T-cell (primary cell): ENCODE measurements around the gene REEP6. TPM values are rescaled to one million over a fixed set of nuclear protein-coding genes. Genes with fewer than 3 reads are reported as not detected.
"Not testable (repeated sequence)": the region's sequence is repeated elsewhere in the genome, so short reads cannot be mapped to it uniquely, and the experiment has no call there.

ENCODE experiments used
- ATAC-seq, 4 experiments: fragments of 200-7000 bp in 3 of 4; fragments of 150-1000 bp in 1 of 4; cut with Tn5 transposase; replicated peaks in 1 of 4; 1 replicate in 3 of 4; 2 replicates in 1 of 4; pipeline ENCODE4 v1.10.0; 2021; ENCODE audit warnings: moderate library complexity in 3 of 4, mild to moderate bottlenecking in 2 of 4, moderate number of reproducible peaks in 1 of 4
- CTCF ChIA-PET, 2 donors: fragments of 300-600 bp; sonication (Branson Sonifier 250); formaldehyde crosslinking; loops; one replicate each; lab custom pipeline; 2022; ENCODE audit warnings: antibody characterized with exemption in 2 of 2; lab: Charles Lee
- POLR2A ChIA-PET, 2 donors: fragments of 300-600 bp; sonication (Branson Sonifier 250); formaldehyde crosslinking; loops; one replicate each; lab custom pipeline; 2022; ENCODE audit warnings: antibody characterized with exemption in 2 of 2; lab: Charles Lee
- DNase-seq, 35 experiments: peaks; one replicate each; pipeline versions ENCODE4 v3.0.0 to v3.0.0-alpha.2; 2013 to 2023
- H3K27ac ChIP-seq: one replicate; pipeline ENCODE4 v1.5.1; 2013; ENCODE audit warnings: low read length
- H3K27me3 ChIP-seq, 2 experiments: replicated peaks in 1 of 2; 1 replicate in 1 of 2; 2 replicates in 1 of 2; pipeline versions ENCODE4 v1.6.1 to v1.7.0; 2013; ENCODE audit warnings: low read length in 1 of 2, mixed read lengths in 1 of 2; ENCODE audit not compliant: control insufficient read depth in 2 of 2, insufficient read depth in 2 of 2; ENCODE audit errors: extremely low read depth in 1 of 2
- H3K36me3 ChIP-seq, 2 donors: 1 replicate in 1 of 2; 2 replicates in 1 of 2; pipeline versions ENCODE4 v1.6.1 to v1.7.0; 2013; ENCODE audit warnings: low read length in 1 of 2; ENCODE audit not compliant: control insufficient read depth in 2 of 2, insufficient read depth in 1 of 2; ENCODE audit errors: extremely low read depth in 1 of 2
- H3K4me1 ChIP-seq, 2 experiments: 1 replicate in 1 of 2; 2 replicates in 1 of 2; pipeline versions ENCODE4 v1.6.1 to v1.7.0; 2013; ENCODE audit warnings: low read length in 2 of 2, mixed read lengths in 1 of 2; ENCODE audit not compliant: insufficient read depth in 2 of 2, control insufficient read depth in 1 of 2; ENCODE audit errors: extremely low read depth in 1 of 2
- H3K4me3 ChIP-seq, 2 donors: 1 replicate in 1 of 2; 2 replicates in 1 of 2; pipeline versions ENCODE4 v1.5.1 to v1.7.0; 2013; ENCODE audit warnings: mild to moderate bottlenecking in 2 of 2, low read length in 1 of 2, moderate library complexity in 1 of 2; ENCODE audit not compliant: control insufficient read depth in 1 of 2; ENCODE audit errors: extremely low read depth in 1 of 2
- H3K9me3 ChIP-seq: 2 replicates; pipeline ENCODE4 v1.7.0; 2013
- H3K27ac Mint-ChIP-seq, 2 donors: one replicate each; pipeline ENCODE4 v1.8.0; 2020 to 2021; ENCODE audit warnings: mild to moderate bottlenecking in 2 of 2, mixed read lengths in 2 of 2
- H3K27me3 Mint-ChIP-seq, 2 donors: one replicate each; pipeline ENCODE4 v1.8.0; 2021 to 2022; ENCODE audit warnings: mixed read lengths in 2 of 2
- H3K36me3 Mint-ChIP-seq: one replicate; pipeline ENCODE4 v1.8.0; 2021; ENCODE audit warnings: mixed read lengths
- H3K4me1 Mint-ChIP-seq, 3 donors: one replicate each; pipeline ENCODE4 v1.8.0; 2020 to 2022; ENCODE audit warnings: mixed read lengths in 3 of 3, mild to moderate bottlenecking in 1 of 3
- H3K4me3 Mint-ChIP-seq, 3 donors: one replicate each; pipeline ENCODE4 v1.8.0; 2020 to 2022; ENCODE audit warnings: mild to moderate bottlenecking in 3 of 3, mixed read lengths in 3 of 3, moderate library complexity in 3 of 3
- H3K9me3 Mint-ChIP-seq, 3 donors: one replicate each; pipeline ENCODE4 v1.8.0; 2020 to 2022; ENCODE audit warnings: mixed read lengths in 3 of 3
- WGBS: methylation state at CpG from one replicate; pipeline ENCODE4 v1.1.5; 2013; ENCODE audit warnings: missing lambda C conversion rate; ENCODE audit not compliant: insufficient coverage; 5-methylcytosine and 5-hydroxymethylcytosine counted together
- total RNA-seq, 35 experiments: library from RNA in 6 of 35; stranded (reverse) in 6 of 35; fragments of 120-200 nt in 1 of 35; gene quantifications; one replicate each; pipeline versions ENCODE4 v1.2.1 to v1.2.4 and lab custom pipeline; 2013 to 2026

Gene REEP6
- total RNA-seq, 5 donors from 2014 or later (not counting 1 experiment from before 2014, with no cell fraction given), result 2.2 to 6.9 (median 5.5) TPM

GRCh38 chr19:1518471-1518870, 27.5 kb downstream of the REEP6 start:
- Histone ChIP-seq H3K4me1 (peaks cover 0 to 9% of the 10 kb centered on the region in 2 experiments), H3K9me3 (no peaks in the 10 kb centered on the region), H3K27ac (no peak overlapping the region), H3K4me3 (no peak overlapping the region), H3K36me3 (no peaks in the 10 kb centered on the region), H3K27me3 (peaks cover 0 to 62% of the 10 kb centered on the region in 2 experiments)
- H3K27me3 Mint-ChIP-seq, result peaks cover 7 to 16% of the 10 kb centered on the region in 2 donors
- no peak overlapping the region for H3K27ac Mint-ChIP-seq
- CTCF ChIA-PET, result no interaction called here
- POLR2A ChIA-PET, result no interaction called here
- no peaks in the 10 kb centered on the region for H3K36me3 Mint-ChIP-seq
- no peaks in the 10 kb centered on the region for H3K9me3 Mint-ChIP-seq
- H3K4me3 Mint-ChIP-seq, result no peak overlapping the region
- no peak for DNase-seq
- H3K4me1 Mint-ChIP-seq, result peaks cover 0 to 2% (median 0%) of the 10 kb centered on the region in 3 donors
- no peak for ATAC-seq
- 89% methylated on average over 3 of the region's 4 CpGs for WGBS

GRCh38 chr19:1519802-1520201, 28.8 kb downstream of the REEP6 start:
- ATAC-seq, H3K9me3 ChIP-seq, CTCF ChIA-PET, H3K27ac Mint-ChIP-seq, H3K4me1 Mint-ChIP-seq, H3K4me1 ChIP-seq, H3K36me3 Mint-ChIP-seq, DNase-seq, H3K27ac ChIP-seq, H3K36me3 ChIP-seq, H3K9me3 Mint-ChIP-seq, POLR2A ChIA-PET, H3K4me3 Mint-ChIP-seq, H3K4me3 ChIP-seq: not testable (repeated sequence)
- peaks cover 5 to 57% of the 10 kb centered on the region in 2 experiments for H3K27me3 ChIP-seq
- H3K27me3 Mint-ChIP-seq, result peaks cover 13 to 20% of the 10 kb centered on the region in 2 donors
- 78% methylated on average over 5 of the region's 8 CpGs for WGBS

GRCh38 chr19:1520203-1520780, 29.3 kb downstream of the REEP6 start:
- ATAC-seq (no peak), DNase-seq (no peak)
- Histone ChIP-seq H3K4me1 (no peaks in the 10 kb centered on the region), H3K27me3 (peaks cover 5 to 57% of the 10 kb centered on the region in 2 experiments), H3K9me3 (no peaks in the 10 kb centered on the region), H3K4me3 (no peak overlapping the region), H3K27ac (no peak overlapping the region), H3K36me3 (no peaks in the 10 kb centered on the region)
- Mint-ChIP-seq H3K27ac (no peak overlapping the region), H3K9me3 (no peaks in the 10 kb centered on the region), H3K27me3 (peaks cover 17 to 25% of the 10 kb centered on the region in 2 donors), H3K4me1 (peaks cover 4 to 8% (median 7%) of the 10 kb centered on the region in 3 donors), H3K4me3 (no peak overlapping the region), H3K36me3 (no peaks in the 10 kb centered on the region)
- POLR2A ChIA-PET, result no interaction called here
- CTCF ChIA-PET, result no interaction called here
- 72% methylated on average over 12 of the region's 17 CpGs for WGBS

- ATAC-seq, result no peak
- Mint-ChIP-seq H3K36me3 (no peaks in the 10 kb centered on the region), H3K4me3 (no peak overlapping the region), H3K27me3 (peaks cover 27 to 37% of the 10 kb centered on the region in 2 donors), H3K9me3 (no peaks in the 10 kb centered on the region), H3K27ac (no peak overlapping the region), H3K4me1 (peaks cover 4 to 8% (median 7%) of the 10 kb centered on the region in 3 donors)
- Histone ChIP-seq H3K4me1 (no peaks in the 10 kb centered on the region), H3K4me3 (no peak overlapping the region), H3K27ac (no peak overlapping the region), H3K9me3 (no peaks in the 10 kb centered on the region), H3K27me3 (peaks cover 5 to 68% of the 10 kb centered on the region in 2 experiments), H3K36me3 (no peaks in the 10 kb centered on the region)
- ChIA-PET CTCF (no interaction called here), POLR2A (no interaction called here)
- no peak for DNase-seq
- 81% methylated on average over 9 of the region's 14 CpGs for WGBS
Observed at GRCh38 chr19:1521636-1522035, 30.7 kb downstream of the REEP6 start.

DNA sequence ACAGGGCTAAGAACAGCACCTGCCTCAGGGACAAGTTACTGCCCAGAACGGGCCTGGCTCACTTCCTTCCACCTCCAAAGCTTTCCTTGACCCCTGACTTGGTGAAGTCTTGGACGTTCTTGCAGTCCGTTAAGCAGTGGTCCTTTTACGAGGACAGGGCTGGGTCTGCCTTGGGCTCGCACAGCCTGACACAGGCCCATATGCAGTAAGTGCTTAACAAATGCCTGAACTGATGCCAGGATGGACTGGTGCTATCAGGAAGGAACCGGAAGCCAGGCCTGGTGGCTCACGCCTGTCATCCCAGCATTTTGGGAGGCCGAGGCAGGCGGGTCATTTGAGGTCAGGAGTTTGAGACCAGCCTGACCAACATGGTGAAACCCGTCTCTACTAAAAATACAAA, 31.1 kb downstream of the REEP6 start:
- Histone ChIP-seq H3K4me1 (no peaks in the 10 kb centered on the region), H3K36me3 (no peaks in the 10 kb centered on the region), H3K27me3 (peaks cover 5 to 72% of the 10 kb centered on the region in 2 experiments), H3K9me3 (no peaks in the 10 kb centered on the region), H3K4me3 (no peak overlapping the region), H3K27ac (no peak overlapping the region)
- CTCF ChIA-PET, result no interaction called here
- POLR2A ChIA-PET, result no interaction called here
- Mint-ChIP-seq H3K36me3 (no peaks in the 10 kb centered on the region), H3K27ac (no peak overlapping the region), H3K4me1 (peaks cover 4 to 8% (median 7%) of the 10 kb centered on the region in 3 donors), H3K9me3 (no peaks in the 10 kb centered on the region), H3K27me3 (peaks cover 29 to 40% of the 10 kb centered on the region in 2 donors), H3K4me3 (no peak overlapping the region)
- no peak for DNase-seq
- ATAC-seq, result no peak
- WGBS, result 75% methylated on average over 6 of the region's 10 CpGs

DNA sequence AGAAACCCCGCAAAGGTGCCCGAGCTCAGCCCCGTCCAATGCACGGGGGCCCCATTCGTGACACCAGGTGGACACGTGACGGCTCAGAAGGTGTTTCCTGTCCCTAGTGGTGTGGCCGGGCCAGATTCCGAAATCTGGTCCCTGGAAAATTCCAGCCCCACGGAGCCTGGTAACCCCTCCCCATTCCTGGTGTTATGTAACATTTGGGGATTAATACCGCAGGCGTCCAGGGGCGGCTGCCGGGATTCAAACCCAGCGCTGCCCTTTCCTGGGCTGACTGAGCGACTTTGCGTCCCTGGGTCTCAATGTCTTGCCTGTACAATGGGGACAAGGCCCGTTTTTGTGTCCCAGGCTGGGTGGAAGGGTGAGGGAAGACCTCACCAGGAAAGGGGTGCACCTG, 31.9 kb downstream of the REEP6 start:
- H3K27ac ChIP-seq, result no peak overlapping the region
- no peak for ATAC-seq
- no peaks in the 10 kb centered on the region for H3K4me1 ChIP-seq
- no peaks in the 10 kb centered on the region for H3K9me3 ChIP-seq
- ChIA-PET POLR2A (no interaction called here), CTCF (no interaction called here)
- no peaks in the 10 kb centered on the region for H3K36me3 Mint-ChIP-seq
- H3K27me3 ChIP-seq, result peaks cover 5 to 76% of the 10 kb centered on the region in 2 experiments
- no peak for DNase-seq
- WGBS, result 83% methylated on average over 14 of the region's 18 CpGs
- no peaks in the 10 kb centered on the region for H3K36me3 ChIP-seq
- no peak overlapping the region for H3K27ac Mint-ChIP-seq
- H3K9me3 Mint-ChIP-seq, result no peaks in the 10 kb centered on the region
- peaks cover 34 to 46% of the 10 kb centered on the region in 2 donors for H3K27me3 Mint-ChIP-seq
- H3K4me3 Mint-ChIP-seq, result no peak overlapping the region
- H3K4me3 ChIP-seq, result no peak overlapping the region
- peaks cover 4 to 8% (median 7%) of the 10 kb centered on the region in 3 donors for H3K4me1 Mint-ChIP-seq
